Endothelial cell of umbilical vein (primary cell): ENCODE results near the gene TRNAU1AP.

ENCODE experiments used
- EZH2 ChIP-seq: IDR thresholded peaks from 2 replicates; pipeline ENCODE4 v1.6.1; 2012; ENCODE audit warnings: borderline replicate concordance, low read depth, mild to moderate bottlenecking, moderate library complexity, low read length, inconsistent platforms; ENCODE audit not compliant: severe bottlenecking
- FOS ChIP-seq: IDR thresholded peaks from 2 replicates; pipeline ENCODE4 v1.6.1; 2011; ENCODE audit warnings: mild to moderate bottlenecking, low read length, moderate library complexity, borderline replicate concordance; ENCODE audit not compliant: insufficient read depth
- GATA2 ChIP-seq: IDR thresholded peaks from 2 replicates; pipeline ENCODE4 v1.7.0; 2011; ENCODE audit warnings: low read depth, mild to moderate bottlenecking, moderate library complexity, mixed read lengths, low read length; ENCODE audit not compliant: insufficient read length, insufficient read depth
- JUN ChIP-seq: IDR thresholded peaks from 2 replicates; pipeline ENCODE4 v1.6.1; 2011; ENCODE audit warnings: borderline replicate concordance, low read depth; ENCODE audit not compliant: insufficient read length, insufficient read depth
- MYC ChIP-seq: IDR thresholded peaks from one replicate; pipeline ENCODE4 v1.6.1; 2011; ENCODE audit warnings: mild to moderate bottlenecking, low read depth, low read length
- POLR2A ChIP-seq: IDR thresholded peaks from 2 replicates; pipeline ENCODE4 v1.6.1; 2012; ENCODE audit warnings: low read depth, mild to moderate bottlenecking, control low read depth, low read length
- POLR2AphosphoS5 ChIP-seq: IDR thresholded peaks from 2 replicates; pipeline ENCODE4 v1.6.1; 2012; ENCODE audit warnings: low read depth, mild to moderate bottlenecking, control low read depth, low read length, moderate library complexity; ENCODE audit not compliant: insufficient read depth
- TF ChIP-seq, protein P1 (sequence below), 2 donors: IDR thresholded peaks; 1 replicate in 1 of 2; 2 replicates in 1 of 2; pipeline ENCODE4 v1.5.1; 2011; ENCODE audit warnings: low read length in 2 of 2, mild to moderate bottlenecking in 2 of 2, moderate library complexity in 2 of 2, control low read depth in 1 of 2, inconsistent platforms in 1 of 2, low read depth in 1 of 2; ENCODE audit not compliant: insufficient read depth in 1 of 2; ENCODE audit errors: extremely low read depth in 1 of 2

DNA sequence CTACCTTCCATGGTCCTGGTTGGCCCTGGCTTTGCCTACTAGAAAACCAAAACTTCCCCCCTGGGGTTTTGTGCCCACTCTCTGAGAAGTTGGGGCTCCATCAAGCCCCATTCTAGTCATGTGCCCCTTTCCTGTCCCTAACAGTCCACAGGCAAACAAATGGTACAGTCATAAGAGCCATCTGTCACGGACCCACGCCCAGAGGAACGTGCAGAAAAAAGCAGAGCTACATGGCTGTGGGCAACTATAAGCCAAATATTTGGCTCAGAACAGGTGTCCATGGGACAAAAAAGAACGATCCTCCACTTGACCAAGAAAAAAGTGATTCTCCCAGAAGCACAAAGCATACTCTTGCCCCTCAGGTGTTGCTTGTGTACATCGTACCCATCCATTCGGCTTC is 14.6 kb upstream of the TRNAU1AP start:
- TF ChIP-seq, protein P1, sequence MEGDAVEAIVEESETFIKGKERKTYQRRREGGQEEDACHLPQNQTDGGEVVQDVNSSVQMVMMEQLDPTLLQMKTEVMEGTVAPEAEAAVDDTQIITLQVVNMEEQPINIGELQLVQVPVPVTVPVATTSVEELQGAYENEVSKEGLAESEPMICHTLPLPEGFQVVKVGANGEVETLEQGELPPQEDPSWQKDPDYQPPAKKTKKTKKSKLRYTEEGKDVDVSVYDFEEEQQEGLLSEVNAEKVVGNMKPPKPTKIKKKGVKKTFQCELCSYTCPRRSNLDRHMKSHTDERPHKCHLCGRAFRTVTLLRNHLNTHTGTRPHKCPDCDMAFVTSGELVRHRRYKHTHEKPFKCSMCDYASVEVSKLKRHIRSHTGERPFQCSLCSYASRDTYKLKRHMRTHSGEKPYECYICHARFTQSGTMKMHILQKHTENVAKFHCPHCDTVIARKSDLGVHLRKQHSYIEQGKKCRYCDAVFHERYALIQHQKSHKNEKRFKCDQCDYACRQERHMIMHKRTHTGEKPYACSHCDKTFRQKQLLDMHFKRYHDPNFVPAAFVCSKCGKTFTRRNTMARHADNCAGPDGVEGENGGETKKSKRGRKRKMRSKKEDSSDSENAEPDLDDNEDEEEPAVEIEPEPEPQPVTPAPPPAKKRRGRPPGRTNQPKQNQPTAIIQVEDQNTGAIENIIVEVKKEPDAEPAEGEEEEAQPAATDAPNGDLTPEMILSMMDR (IDR thresholded peaks at IDR 0.05; ENCODE audit: extremely low read depth in 1 of 2, insufficient read depth in 1 of 2, low read depth in 1 of 2, low read length in 2 of 2): no peak
- TF ChIP-seq FOS (no peak), MYC (no peak), POLR2A (no peak), POLR2AphosphoS5 (no peak), EZH2 (no peak), JUN (no peak), GATA2 (no peak)
